Ovary (tissue), 9 donors: ENCODE results near the gene RBM7. TPM values are rescaled to one million over a fixed set of nuclear protein-coding genes. Genes with fewer than 3 reads are reported as not detected.

Experiments used
- DNase-seq, 5 donors: peaks; one replicate each; pipeline ENCODE4 v3.0.0-alpha.2; 2019 to 2020
- H3K27ac ChIP-seq, 2 donors: fragments of 200-600 bp; one replicate each; pipeline versions ENCODE4 v1.5.1 to v1.8.0; 2019 to 2022
- H3K27me3 ChIP-seq: fragments of 200-600 bp; one replicate; pipeline ENCODE4 v1.8.0; 2022
- H3K36me3 ChIP-seq: fragments of 200-600 bp; sonication (generic); one replicate; pipeline ENCODE4 v1.5.1; 2019
- H3K4me1 ChIP-seq: one replicate; pipeline ENCODE4 v1.8.1; 2013; ENCODE audit warnings: mild to moderate bottlenecking, moderate library complexity; ENCODE audit not compliant: insufficient read depth
- H3K4me3 ChIP-seq: fragments of 200-600 bp; sonication (generic); one replicate; pipeline ENCODE4 v1.5.1; 2017
- H3K9me3 ChIP-seq, 2 donors: fragments of 200-600 bp in 1 of 2; sonication (generic) in 1 of 2; one replicate each; pipeline versions ENCODE4 v1.5.1 to v1.8.1; 2013 to 2019; ENCODE audit warnings: mild to moderate bottlenecking in 1 of 2, moderate library complexity in 1 of 2
- CTCF ChIP-seq, 3 donors: fragments of 450-650 bp in 2 of 3; fragments of 200-600 bp in 1 of 3; IDR thresholded peaks; one replicate each; pipeline versions ENCODE4 v1.5.1 to v1.8.0; 2016 to 2022; ENCODE audit warnings: antibody characterized with exemption in 3 of 3, mild to moderate bottlenecking in 1 of 3
- EP300 ChIP-seq: sonication (generic); formaldehyde crosslinking; IDR thresholded peaks from one replicate; pipeline ENCODE4 v1.6.1; 2017; ENCODE audit warnings: antibody characterized with exemption
- POLR2A ChIP-seq: fragments of 450-650 bp; IDR thresholded peaks from one replicate; pipeline ENCODE4 v1.6.1; 2017; ENCODE audit warnings: antibody characterized with exemption, mild to moderate bottlenecking, moderate library complexity
- WGBS, 3 donors: extraction: QIAGEN DNeasy Blood & Tissue Kit in 1 of 3; methylation state at CpG; one replicate each; pipeline versions ENCODE4 v1.1.5 to v1.1.7; 2013 to 2017; 5-methylcytosine and 5-hydroxymethylcytosine counted together
- intact Hi-C, 4 donors: fragments of 100-400 bp; cut with DNase I; formaldehyde crosslinking; loops; one replicate each; pipeline versions ENCODE4 v1.11.0 to v1.15.1; 2022 to 2023
- polyA plus RNA-seq, 2 donors: library from polyadenylated mRNA; stranded (reverse); fragments of 200-250 nt in 1 of 2; fragments of 350-450 nt in 1 of 2; fragmentation: Illumina TruSeq in 1 of 2; extraction: RNeasy Lipid Tissue Mini Kit (QIAGEN cat#74804) in 1 of 2; gene quantifications; one replicate each; pipeline ENCODE4 v1.2.3, GENCODE V29; 2013 to 2014
- total RNA-seq, 7 donors: library from RNA; depleted of rRNA in 2 of 7; stranded (reverse); fragments of >200 nt in 2 of 7; fragmentation: NEBNext Ultra II Directional in 3 of 7; extraction: Animal tissue kit (Norgen Biotek cat#: 25700) in 3 of 7; gene quantifications; one replicate each; pipeline versions ENCODE4 v1.1.0 to v1.2.4, GENCODE V29; 2016 to 2023
- donor health status: DM: no; HTN: no; CAD: no; lungs with moderate emphysema.
- donor health status: DM: no; HTN: no; CAD: no.
- donor health status: Bipolar disorder and iron deficiency.
- donor health status: DM: yes; HTN: yes; CAD: no.
- donor health status: DM: no; HTN: no; CAD: no.
- donor health status: DM: yes; HTN: yes; CAD: no.

Gene RBM7
- total and polyA plus RNA-seq, 9 donors = 21.1 to 41.3 (median 28.3) TPM

GRCh38 chr11:114412946-114413345, 12.5 kb downstream of the RBM7 start:
- Histone ChIP-seq H3K36me3 (no peaks in the 10 kb centered on the region), H3K4me1 (no peaks in the 10 kb centered on the region), H3K27ac (no peak overlapping the region), H3K9me3 (no peaks in the 10 kb centered on the region), H3K27me3 (no peaks in the 10 kb centered on the region), H3K4me3 (no peak overlapping the region)
- DNase-seq = no peak
- TF ChIP-seq CTCF (IDR thresholded peaks at IDR 0.05) (no peak), EP300 (no peak), POLR2A (no peak)
- intact Hi-C loops = no loop called here
- whole genome bisulfite sequencing, 3 donors = 93 to 96% (median 96%) methylated on average over 4 of the region's 4 CpGs

GRCh38 chr11:114413958-114414357, 13.5 kb downstream of the RBM7 start:
- intact Hi-C loops = no loop called here
- TF ChIP-seq POLR2A = no peak
- TF ChIP-seq EP300 = no peak
- no peak for TF ChIP-seq CTCF (IDR thresholded peaks at IDR 0.05)
- DNase-seq = no peak
- H3K4me1 ChIP-seq = no peaks in the 10 kb centered on the region
- WGBS, 3 donors = 86 to 90% (median 87%) methylated on average over 10 of the region's 10 CpGs
- H3K4me3 ChIP-seq = no peak overlapping the region
- H3K9me3 ChIP-seq = no peaks in the 10 kb centered on the region
- no peaks in the 10 kb centered on the region for H3K36me3 ChIP-seq
- no peaks in the 10 kb centered on the region for H3K27me3 ChIP-seq
- no peak overlapping the region for H3K27ac ChIP-seq

GRCh38 chr11:114416441-114416961, 16.0 kb downstream of the RBM7 start:
- no peaks in the 10 kb centered on the region for H3K9me3 ChIP-seq
- no peak overlapping the region for H3K27ac ChIP-seq
- H3K4me3 ChIP-seq = no peak overlapping the region
- no peaks in the 10 kb centered on the region for H3K36me3 ChIP-seq
- intact Hi-C loops = no loop called here
- H3K4me1 ChIP-seq = no peaks in the 10 kb centered on the region
- H3K27me3 ChIP-seq = no peaks in the 10 kb centered on the region
- DNase-seq = no peak
- TF ChIP-seq CTCF (IDR thresholded peaks at IDR 0.05) (no peak), POLR2A (no peak), EP300 (no peak)

GRCh38 chr11:114426280-114426679, 25.8 kb downstream of the RBM7 start:
- intact Hi-C loops = no loop called here
- Histone ChIP-seq H3K36me3 (no peaks in the 10 kb centered on the region), H3K4me1 (no peaks in the 10 kb centered on the region), H3K4me3 (no peak overlapping the region), H3K27ac (no peak overlapping the region), H3K27me3 (no peaks in the 10 kb centered on the region), H3K9me3 (no peaks in the 10 kb centered on the region)
- WGBS, 3 donors = 94 to 95% (median 94%) methylated on average over 4 of the region's 4 CpGs
- DNase-seq = no peak
- TF ChIP-seq CTCF (IDR thresholded peaks at IDR 0.05) (no peak), EP300 (no peak), POLR2A (no peak)
